A549 (cell line): ENCODE measurements around the gene LLGL2. TPM values are rescaled to one million over a fixed set of nuclear protein-coding genes. Genes with fewer than 3 reads are reported as not detected.

Experiments used
- ATAC-seq, 2 experiments: fragments of 200-7000 bp in 1 of 2; fragments of >200 bp in 1 of 2; cut with Nextera tagmentation in 1 of 2; cut with Tn5 transposase in 1 of 2; 3 replicates each; pipeline versions ENCODE4 v1.8.0 to v1.9.1; 2018 to 2020; ENCODE audit warnings: mild to moderate bottlenecking in 1 of 2, moderate library complexity in 1 of 2
- CTCF ChIA-PET: fragments of 300-600 bp; sonication (Branson Sonifier 250); formaldehyde crosslinking; extraction: SDS; loops from one replicate; lab custom pipeline; 2021; ENCODE audit warnings: antibody characterized with exemption, inconsistent platforms; lab: Yijun Ruan, JAX
- POLR2A ChIA-PET: fragments of 350-600 bp; formaldehyde crosslinking; extraction: SDS; loops from one replicate; lab custom pipeline; 2021; ENCODE audit warnings: antibody characterized with exemption, inconsistent platforms; lab: Yijun Ruan, JAX
- DNase-seq, 2 experiments: peaks; one replicate each; pipeline versions ENCODE4 v3.0.0 to v3.0.0-alpha.2; 2011 to 2016; ENCODE audit warnings: low read depth in 1 of 2, low spot score in 1 of 2
- FAIRE-seq: peaks from 2 replicates; lab custom pipeline; 2011; peaks lifted over from hg19 to GRCh38; lab: Jason Lieb, UNC
- H3K27ac ChIP-seq, 2 experiments: fragments of >200 bp; sonication (Bioruptor Twin); formaldehyde crosslinking; 3 replicates each; pipeline ENCODE4 v1.5.1; 2016 to 2017
- H3K4me1 ChIP-seq: fragments of >200 bp; sonication (Bioruptor Twin); formaldehyde crosslinking; 3 replicates; pipeline ENCODE4 v1.6.1; 2016
- H3K4me2 ChIP-seq: fragments of >200 bp; sonication (Bioruptor Twin); formaldehyde crosslinking; 3 replicates; pipeline ENCODE4 v1.6.1; 2016
- H3K4me3 ChIP-seq: fragments of >200 bp; sonication (Bioruptor Twin); formaldehyde crosslinking; 3 replicates; pipeline ENCODE4 v1.5.1; 2016
- H3K9me3 ChIP-seq: fragments of >200 bp; sonication (Bioruptor Twin); formaldehyde crosslinking; 3 replicates; pipeline ENCODE4 v1.6.1; 2016
- CBX2 ChIP-seq: fragments of 200-600 bp; sonication (generic); IDR thresholded peaks from 2 replicates; pipeline ENCODE4 v1.6.1; 2016; ENCODE audit warnings: low read depth, mild to moderate bottlenecking, borderline replicate concordance
- CBX8 ChIP-seq: fragments of 200-600 bp; sonication (generic); IDR thresholded peaks from 2 replicates; pipeline ENCODE4 v1.6.1; 2016
- CHD2 ChIP-seq: fragments of 150-350 bp; IDR thresholded peaks from 2 replicates; pipeline ENCODE4 v1.6.1; 2014; ENCODE audit warnings: low read length; ENCODE audit not compliant: partially characterized antibody
- EHF ChIP-seq: fragments of 250-450 bp; sonication (Bioruptor Pico); IDR thresholded peaks from 2 replicates; pipeline ENCODE4 v1.5.0; 2020; ENCODE audit warnings: mild to moderate bottlenecking
- FOSL2 ChIP-seq, 2 experiments: fragments of 450-650 bp in 1 of 2; fragments of >200 bp in 1 of 2; sonication (Bioruptor Twin) in 1 of 2; formaldehyde crosslinking; IDR thresholded peaks; 2 replicates each; pipeline versions ENCODE4 v1.5.0 to v1.6.1; 2016 to 2020; ENCODE audit warnings: mild to moderate bottlenecking in 1 of 2, moderate library complexity in 1 of 2
- FOXS1 ChIP-seq: fragments of 250-450 bp; sonication (Bioruptor Pico); IDR thresholded peaks from 2 replicates; pipeline ENCODE4 v1.5.0; 2020; ENCODE audit warnings: mild to moderate bottlenecking, moderate library complexity
- KDM5A ChIP-seq: fragments of 200-600 bp; sonication (generic); IDR thresholded peaks from 2 replicates; pipeline ENCODE4 v1.6.1; 2016; ENCODE audit warnings: antibody characterized with exemption, mild to moderate bottlenecking
- MAZ ChIP-seq: fragments of 150-350 bp; IDR thresholded peaks from 2 replicates; pipeline ENCODE4 v1.6.1; 2014; ENCODE audit warnings: antibody characterized with exemption, low read depth, low read length, borderline replicate concordance
- MYC ChIP-seq: IDR thresholded peaks from 2 replicates; pipeline ENCODE4 v1.6.1; 2012; ENCODE audit warnings: mild to moderate bottlenecking, inconsistent platforms, low read length, improper control_type of control experiment, borderline replicate concordance
- NR3C1 ChIP-seq: fragments of >200 bp; sonication (Bioruptor Twin); formaldehyde crosslinking; IDR thresholded peaks from 3 replicates; pipeline ENCODE4 v1.6.1; 2017
- RARB ChIP-seq: fragments of 250-450 bp; sonication (Bioruptor Pico); IDR thresholded peaks from 2 replicates; pipeline ENCODE4 v1.8.0; 2021; ENCODE audit warnings: mild to moderate bottlenecking, moderate library complexity
- RCOR1 ChIP-seq: fragments of 150-350 bp; IDR thresholded peaks from 2 replicates; pipeline ENCODE4 v1.6.1; 2014; ENCODE audit warnings: antibody characterized with exemption, low read length, low read depth
- RFX5 ChIP-seq: fragments of 450-650 bp; IDR thresholded peaks from 2 replicates; pipeline ENCODE4 v1.7.1; 2014; ENCODE audit warnings: antibody characterized with exemption, mild to moderate bottlenecking, moderate library complexity
- ZNF302 ChIP-seq: fragments of 250-450 bp; sonication (Bioruptor Pico); IDR thresholded peaks from 2 replicates; pipeline ENCODE4 v1.9.0; 2021; ENCODE audit warnings: inconsistent platforms, mild to moderate bottlenecking, moderate library complexity
- WGBS: methylation state at CpG from one replicate; pipeline ENCODE4 v1.1.6; 2017; ENCODE audit errors: missing lambda C conversion rate; 5-methylcytosine and 5-hydroxymethylcytosine counted together
- polyA plus RNA-seq, 4 experiments: library from polyadenylated mRNA; depleted of rRNA in 3 of 4; stranded (reverse); fragments of >200 nt; fragmentation: RNase III in 1 of 4; extraction: RNeasy Plus Mini Kit Qiagen cat#74134 plus additional on column Dnase treatment in 1 of 4; gene quantifications; 2 replicates in 3 of 4; 3 replicates in 1 of 4; pipeline ENCODE4 v1.2.3, GENCODE V29; 2011 to 2017
- TF ChIP-seq, protein P1 (sequence below): fragments of 250-450 bp; sonication (Bioruptor Pico); IDR thresholded peaks from 2 replicates; pipeline ENCODE4 v1.5.0; 2021; ENCODE audit warnings: mild to moderate bottlenecking, moderate library complexity, borderline replicate concordance
- TF ChIP-seq, protein P2 (sequence below): fragments of >200 bp; sonication (Bioruptor Twin); formaldehyde crosslinking; IDR thresholded peaks from 2 replicates; pipeline ENCODE4 v1.6.1; 2016
- TF ChIP-seq, protein P3 (sequence below): fragments of >200 bp; sonication (Bioruptor Twin); formaldehyde crosslinking; IDR thresholded peaks from 3 replicates; pipeline ENCODE4 v1.5.1; 2016

The LLGL2 gene
- polyA plus RNA-seq, 2 of the 4 experiments (the other 2 are of a cell fraction) = 18.9 to 35.0 TPM

DNA sequence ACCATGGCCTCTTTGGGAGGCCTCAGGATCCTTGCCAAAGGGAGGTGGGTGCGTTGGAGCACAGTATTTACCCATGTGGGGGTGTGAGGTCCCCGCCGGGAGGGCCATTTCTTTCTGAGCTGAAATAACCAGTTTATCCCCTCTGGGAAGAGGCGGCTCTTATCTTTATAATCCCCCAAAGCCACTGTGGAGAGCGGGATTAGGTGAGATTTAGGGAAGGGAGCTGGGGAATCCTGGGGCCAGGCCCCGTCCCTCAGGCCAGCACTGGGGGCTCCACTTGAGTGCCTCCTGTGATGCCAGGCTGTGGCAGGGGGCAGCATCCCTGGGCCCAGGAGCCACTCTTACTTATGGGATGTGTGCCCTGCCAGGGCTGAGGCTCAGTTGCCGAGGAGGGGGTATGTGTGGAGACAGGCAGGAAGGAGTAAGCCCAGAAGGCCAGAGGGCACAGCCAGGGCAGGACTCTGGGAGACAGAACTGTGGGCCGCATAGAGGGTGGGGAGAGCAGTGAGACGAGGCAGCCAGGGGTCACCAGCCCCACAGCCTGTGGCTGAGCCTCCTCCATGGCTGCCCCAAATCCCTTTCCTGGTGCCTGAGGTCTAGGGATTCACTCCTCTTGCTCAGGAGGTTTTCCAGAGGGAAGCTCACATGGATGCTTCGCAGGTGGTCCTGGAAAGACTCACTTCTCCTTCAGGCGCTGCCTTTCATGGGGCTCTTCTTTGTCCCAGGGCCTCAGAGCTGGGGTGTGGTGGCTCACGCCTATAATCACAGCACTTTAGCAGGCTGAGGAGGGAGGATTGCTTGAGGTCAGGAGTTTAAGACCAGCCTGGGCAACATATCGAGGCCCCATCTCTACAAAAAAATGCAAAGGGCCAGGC, 44.1 kb upstream of the LLGL2 start:
- WGBS = 93% methylated on average over 13 of the region's 13 CpGs
- Histone ChIP-seq H3K4me2 (no peak overlapping the region), H3K9me3 (no peaks in the 10 kb centered on the region), H3K27ac (peak overlapping the region in 1 of 2 experiments; percentile 9; a peak in 1 of 6 replicates), H3K4me1 (no peaks in the 10 kb centered on the region), H3K4me3 (no peak overlapping the region)
- ChIA-PET CTCF (interaction anchor here (0.8 to 6.1 kb wide), 10 partner anchors 9 to 152 kb away, joined by 3 to 26 read pairs (median 5); partner anchors contain the start of genes SMIM5 and TSEN54), POLR2A (no interaction called here)
- peak in 1 of 2 experiments; percentile 24; a peak in 3 of 6 replicates for ATAC-seq
- no peak for DNase-seq
- no peak for FAIRE-seq
- no peak for TF ChIP-seq NR3C1

DNA sequence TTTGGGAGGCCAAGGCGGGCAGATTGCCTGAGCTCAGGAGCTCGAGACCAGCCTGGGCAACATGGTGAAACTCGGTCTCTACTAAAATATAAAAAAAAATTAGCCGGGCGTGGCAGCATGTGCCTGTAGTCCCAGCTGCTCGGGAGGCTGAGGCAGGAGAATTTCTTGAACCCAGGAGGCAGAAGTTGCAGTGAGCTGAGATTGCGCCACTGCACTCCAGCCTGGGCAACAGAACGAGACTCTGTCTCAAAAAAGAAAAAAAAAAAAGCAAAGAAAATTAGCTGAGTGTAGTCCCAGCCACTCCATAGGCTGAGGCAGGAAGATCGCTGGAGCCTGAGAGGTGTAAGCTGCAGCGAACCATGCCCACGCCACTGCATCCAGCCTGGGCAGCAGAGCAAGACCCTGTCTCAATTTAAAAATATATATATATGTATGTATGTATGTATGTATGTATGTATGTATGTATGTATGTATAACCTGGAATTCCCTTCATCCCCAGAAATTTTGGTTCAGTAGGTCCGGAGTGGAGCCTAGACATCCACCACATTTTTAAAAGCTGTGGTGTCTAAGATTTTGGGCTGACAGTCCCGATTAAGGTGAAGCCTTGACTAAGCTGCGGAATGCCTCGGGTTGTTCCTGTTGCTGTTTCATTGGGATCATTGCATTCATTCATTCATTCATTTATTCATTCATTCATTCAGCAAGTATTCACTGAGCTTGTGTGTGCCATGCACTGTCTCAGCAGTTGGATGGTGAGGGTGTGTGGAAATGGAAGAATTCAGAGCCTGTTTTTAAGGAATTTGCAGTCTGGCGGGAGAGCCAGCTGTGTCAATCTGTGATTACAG, 43.2 kb upstream of the LLGL2 start:
- ATAC-seq (no peak), DNase-seq (no peak), FAIRE-seq (no peak)
- ChIA-PET POLR2A (interaction anchor here (0.6 kb wide), 1 partner anchor 13 kb away, joined by 3 read pairs; no protein-coding TSS in a partner anchor), CTCF (interaction anchor here (1.3 to 6.1 kb wide), 8 partner anchors 8 to 151 kb away, joined by 3 to 26 read pairs (median 6); partner anchors contain the start of gene SMIM5)
- no peaks in the 10 kb centered on the region for H3K9me3 ChIP-seq
- H3K27ac ChIP-seq = no peak overlapping the region
- no peak overlapping the region for H3K4me2 ChIP-seq
- H3K4me3 ChIP-seq = no peak overlapping the region
- H3K4me1 ChIP-seq = no peaks in the 10 kb centered on the region
- WGBS = 87% methylated on average over 16 of the region's 16 CpGs
- TF ChIP-seq EHF (CRISPR knock-in tag) = no peak
- no peak for TF ChIP-seq MAZ
- TF ChIP-seq ZNF302 (CRISPR knock-in tag) = no peak
- no peak for TF ChIP-seq CBX2
- TF ChIP-seq CBX8 = no peak
- TF ChIP-seq KDM5A = no peak
- TF ChIP-seq MYC = no peak
- TF ChIP-seq, protein P1, sequence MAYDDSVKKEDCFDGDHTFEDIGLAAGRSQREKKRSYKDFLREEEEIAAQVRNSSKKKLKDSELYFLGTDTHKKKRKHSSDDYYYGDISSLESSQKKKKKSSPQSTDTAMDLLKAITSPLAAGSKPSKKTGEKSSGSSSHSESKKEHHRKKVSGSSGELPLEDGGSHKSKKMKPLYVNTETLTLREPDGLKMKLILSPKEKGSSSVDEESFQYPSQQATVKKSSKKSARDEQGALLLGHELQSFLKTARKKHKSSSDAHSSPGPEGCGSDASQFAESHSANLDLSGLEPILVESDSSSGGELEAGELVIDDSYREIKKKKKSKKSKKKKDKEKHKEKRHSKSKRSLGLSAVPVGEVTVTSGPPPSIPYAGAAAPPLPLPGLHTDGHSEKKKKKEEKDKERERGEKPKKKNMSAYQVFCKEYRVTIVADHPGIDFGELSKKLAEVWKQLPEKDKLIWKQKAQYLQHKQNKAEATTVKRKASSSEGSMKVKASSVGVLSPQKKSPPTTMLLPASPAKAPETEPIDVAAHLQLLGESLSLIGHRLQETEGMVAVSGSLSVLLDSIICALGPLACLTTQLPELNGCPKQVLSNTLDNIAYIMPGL (CRISPR knock-in tag) = no peak
- TF ChIP-seq, protein P2, sequence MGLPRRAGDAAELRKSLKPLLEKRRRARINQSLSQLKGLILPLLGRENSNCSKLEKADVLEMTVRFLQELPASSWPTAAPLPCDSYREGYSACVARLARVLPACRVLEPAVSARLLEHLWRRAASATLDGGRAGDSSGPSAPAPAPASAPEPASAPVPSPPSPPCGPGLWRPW = no peak
- TF ChIP-seq RFX5 = no peak
- no peak for TF ChIP-seq RCOR1
- no peak for TF ChIP-seq FOSL2 (IDR thresholded peaks at IDR 0.05)
- no peak for TF ChIP-seq FOSL2 (CRISPR knock-in tag; IDR thresholded peaks at IDR 0.05)
- TF ChIP-seq, protein P3, sequence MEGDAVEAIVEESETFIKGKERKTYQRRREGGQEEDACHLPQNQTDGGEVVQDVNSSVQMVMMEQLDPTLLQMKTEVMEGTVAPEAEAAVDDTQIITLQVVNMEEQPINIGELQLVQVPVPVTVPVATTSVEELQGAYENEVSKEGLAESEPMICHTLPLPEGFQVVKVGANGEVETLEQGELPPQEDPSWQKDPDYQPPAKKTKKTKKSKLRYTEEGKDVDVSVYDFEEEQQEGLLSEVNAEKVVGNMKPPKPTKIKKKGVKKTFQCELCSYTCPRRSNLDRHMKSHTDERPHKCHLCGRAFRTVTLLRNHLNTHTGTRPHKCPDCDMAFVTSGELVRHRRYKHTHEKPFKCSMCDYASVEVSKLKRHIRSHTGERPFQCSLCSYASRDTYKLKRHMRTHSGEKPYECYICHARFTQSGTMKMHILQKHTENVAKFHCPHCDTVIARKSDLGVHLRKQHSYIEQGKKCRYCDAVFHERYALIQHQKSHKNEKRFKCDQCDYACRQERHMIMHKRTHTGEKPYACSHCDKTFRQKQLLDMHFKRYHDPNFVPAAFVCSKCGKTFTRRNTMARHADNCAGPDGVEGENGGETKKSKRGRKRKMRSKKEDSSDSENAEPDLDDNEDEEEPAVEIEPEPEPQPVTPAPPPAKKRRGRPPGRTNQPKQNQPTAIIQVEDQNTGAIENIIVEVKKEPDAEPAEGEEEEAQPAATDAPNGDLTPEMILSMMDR = no peak
- TF ChIP-seq RARB (CRISPR knock-in tag) = no peak
- TF ChIP-seq CHD2 = no peak
- TF ChIP-seq FOXS1 (CRISPR knock-in tag) = no peak
